Transverse colon (tissue), 4 donors: ENCODE data around the gene CACNA1G.

ENCODE experiments used
- CTCF ChIP-seq, 5 experiments: fragments of 200-600 bp in 3 of 5; fragments of 450-650 bp in 2 of 5; sonication (generic) in 3 of 5; IDR thresholded peaks; 1 replicate in 2 of 5; 2 replicates in 3 of 5; pipeline ENCODE4 v1.5.1; 2016 to 2017; ENCODE audit warnings: antibody characterized with exemption in 5 of 5, inconsistent platforms in 3 of 5, mild to moderate bottlenecking in 2 of 5, moderate library complexity in 1 of 5
- EP300 ChIP-seq: sonication (generic); formaldehyde crosslinking; IDR thresholded peaks from one replicate; pipeline ENCODE4 v1.6.1; 2017; ENCODE audit warnings: antibody characterized with exemption, low read depth
- POLR2AphosphoS5 ChIP-seq, 3 donors: sonication (generic); formaldehyde crosslinking; IDR thresholded peaks; one replicate each; pipeline ENCODE4 v1.6.1; 2016; ENCODE audit warnings: antibody characterized with exemption in 3 of 3

GRCh38 chr17:50514936-50515702, 45.4 kb upstream of the CACNA1G start:
- no peak for TF ChIP-seq POLR2AphosphoS5 (IDR thresholded peaks at IDR 0.05)
- TF ChIP-seq CTCF (IDR thresholded peaks at IDR 0.05): no peak
- no peak for TF ChIP-seq EP300
